Measurements from ENCODE around the gene RBFOX1.

RBFOX1 gene

DNA sequence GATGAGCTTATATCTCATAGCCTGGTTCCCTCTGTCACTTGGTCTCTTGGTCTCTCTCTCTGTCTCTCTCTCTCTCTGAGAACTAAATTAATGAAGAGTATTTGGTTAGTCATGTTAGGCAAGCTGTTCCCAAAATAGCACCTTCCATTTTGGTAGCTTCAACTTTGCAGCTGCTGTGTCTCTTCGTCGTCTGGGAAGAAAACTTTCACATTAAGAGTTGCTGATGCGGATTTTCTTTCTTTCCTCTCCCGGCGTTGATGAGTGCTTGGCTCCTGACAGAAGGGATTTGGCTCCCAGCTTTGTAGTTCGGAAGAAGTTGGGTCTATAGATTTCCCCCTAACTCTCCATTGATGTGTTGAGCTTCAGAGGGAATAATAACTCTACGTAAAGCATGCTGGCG is at the start of gene RBFOX1:
RBFOX1 (plus strand) TSS at position 235 of the 400 bp plus-strand sequence.
- no peak for DNase-seq

DNA sequence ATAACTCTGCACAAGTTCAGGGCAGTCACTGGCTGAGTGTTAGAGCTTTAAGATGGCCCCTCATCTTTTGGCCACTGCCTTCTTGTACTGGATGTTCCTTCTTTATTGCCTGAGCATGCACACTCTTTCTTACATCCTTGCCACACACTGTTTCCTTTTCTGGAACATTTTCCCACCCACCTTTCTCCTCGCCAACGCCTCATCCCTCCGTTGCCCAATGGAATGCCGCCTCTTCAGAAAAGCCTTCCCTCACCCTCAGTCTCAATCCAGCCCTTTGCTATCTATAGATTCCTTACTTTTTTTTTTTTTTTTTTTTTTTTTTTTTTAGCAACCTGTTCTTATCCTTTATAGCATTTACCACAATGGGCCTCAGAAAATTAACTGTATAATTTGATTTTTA is 47.9 kb upstream of the RBFOX1 start:
- DNase-seq = no peak

DNA sequence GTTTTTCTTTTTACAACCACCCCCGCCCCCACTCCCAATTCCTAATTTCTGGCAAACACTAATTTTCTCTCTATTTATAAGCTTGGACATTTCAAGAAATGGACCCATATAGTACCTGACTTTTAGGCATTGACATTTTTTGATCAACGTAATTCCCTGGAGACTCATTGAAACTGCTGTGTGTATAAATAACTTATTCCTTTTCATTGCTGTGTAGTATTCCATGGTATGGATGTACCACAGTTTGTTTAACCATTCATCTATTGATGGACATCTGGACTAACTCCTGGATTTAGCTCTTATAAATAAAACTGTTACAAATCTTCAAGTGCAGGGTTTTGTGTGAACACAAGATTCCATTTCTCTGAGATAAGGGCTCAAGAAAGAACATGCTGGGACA is 47.1 kb upstream of the RBFOX1 start:
- DNase-seq = no peak

DNA sequence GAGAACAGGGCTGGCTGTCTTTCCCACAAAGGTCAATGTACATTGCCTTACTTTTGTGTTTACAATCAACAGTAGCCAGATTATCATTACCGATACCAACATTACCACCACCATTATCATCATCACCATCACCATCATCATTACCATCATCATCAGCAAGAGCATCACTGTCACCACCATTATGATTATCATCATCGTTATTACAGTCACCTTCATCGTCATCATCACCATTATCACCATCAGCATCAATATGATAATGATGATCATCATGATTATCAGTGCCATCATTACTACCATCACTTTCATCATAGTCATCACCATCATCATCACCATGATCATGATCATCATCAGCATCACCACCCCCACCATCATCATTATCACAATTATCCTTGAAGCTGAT is 43.3 kb upstream of the RBFOX1 start:
- no peak for DNase-seq

DNA sequence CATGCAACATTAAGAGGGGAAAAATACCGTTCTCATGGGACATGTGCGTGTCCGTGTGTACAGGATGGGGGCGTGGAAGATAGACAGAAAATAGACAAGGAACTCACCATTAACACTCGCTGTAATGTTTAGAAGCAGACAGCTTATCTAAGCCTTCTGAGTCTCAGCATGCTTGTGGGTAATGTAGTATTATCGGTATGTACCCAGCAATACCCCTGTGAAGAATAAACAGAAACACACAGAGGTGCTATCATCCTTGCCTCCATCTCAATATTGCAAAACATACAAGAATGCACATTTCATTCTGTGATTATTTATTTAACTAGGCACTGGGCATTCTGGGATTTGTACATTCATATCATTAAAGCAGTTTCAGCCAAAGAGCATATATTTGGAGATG is 42.0 kb upstream of the RBFOX1 start:
- DNase-seq = no peak

DNA sequence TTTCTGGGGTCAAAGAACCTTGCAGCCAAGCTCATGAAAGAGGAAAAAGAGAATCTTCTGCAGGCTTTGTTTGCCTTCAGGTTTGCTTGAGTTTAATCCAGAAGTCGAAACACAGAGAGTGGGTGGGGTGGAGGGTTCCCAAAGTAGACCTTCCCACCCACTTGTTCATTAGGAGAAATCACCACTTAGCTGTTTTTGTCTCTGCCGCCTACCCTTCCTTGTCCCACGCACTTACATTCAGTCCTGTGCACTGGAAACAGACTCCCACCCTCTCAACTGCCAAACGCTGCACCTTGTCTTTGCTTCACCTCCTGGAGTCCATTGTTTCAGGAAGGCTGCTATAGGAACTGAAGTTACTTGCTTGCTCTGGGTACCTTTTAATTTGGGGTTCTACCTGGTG is 38.6 kb upstream of the RBFOX1 start:
- no peak for DNase-seq

DNA sequence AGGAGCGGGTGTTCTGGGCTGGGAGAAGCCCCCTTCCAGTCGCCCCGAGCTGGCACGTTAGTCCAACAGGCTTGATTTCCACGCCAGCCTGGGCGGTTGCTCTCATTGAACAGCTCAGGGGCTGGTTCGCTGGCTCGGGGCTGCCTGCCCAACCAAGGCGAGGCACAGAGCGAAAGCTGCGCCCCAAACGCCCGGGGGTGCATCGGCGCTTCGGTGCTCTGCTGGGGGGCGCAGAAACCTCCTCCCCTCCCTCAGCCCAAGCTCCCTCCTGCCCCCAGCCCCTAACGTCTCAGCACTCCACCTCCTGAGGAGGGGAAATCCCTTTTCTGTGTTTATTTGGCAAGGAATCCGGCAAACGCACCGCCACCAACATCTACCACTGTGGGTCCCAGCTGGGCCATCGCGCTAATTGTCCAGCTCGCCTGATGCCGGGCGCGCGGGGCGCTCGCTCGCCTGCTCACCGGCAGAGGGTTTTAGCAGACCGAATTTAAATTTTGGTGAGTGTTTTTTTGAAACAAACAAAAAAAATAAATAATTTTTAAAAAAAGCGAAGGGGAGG is 29.5 kb upstream of the RBFOX1 start:
- DNase-seq = no peak

DNA sequence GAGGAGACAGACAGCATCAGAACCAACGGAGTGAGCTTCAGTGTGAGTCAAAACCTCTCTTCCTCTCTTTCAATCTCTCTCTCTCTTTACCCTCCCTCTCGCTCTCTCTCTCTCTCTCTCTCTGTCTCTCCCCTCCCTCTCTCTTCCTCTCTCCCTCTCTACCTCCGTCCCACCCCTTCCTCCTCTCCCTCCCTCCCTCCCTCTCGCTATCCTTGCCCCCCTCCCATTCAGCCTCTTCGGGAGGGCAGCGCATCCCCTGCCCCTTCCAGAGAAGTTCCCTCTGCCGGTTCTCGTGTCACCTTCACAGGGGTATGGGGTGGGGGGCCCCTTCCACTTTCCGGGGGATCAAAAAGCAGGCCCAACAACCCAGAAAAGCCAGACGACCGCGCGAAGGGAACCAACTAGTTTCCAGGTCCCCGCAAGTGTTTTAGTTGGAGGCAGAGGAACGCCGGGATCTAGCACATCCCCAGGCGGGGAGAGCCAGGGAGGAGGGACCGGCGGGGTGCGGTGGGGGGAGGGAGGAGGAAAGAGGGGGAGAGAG is 28.9 kb upstream of the RBFOX1 start:
- DNase-seq = no peak

DNA sequence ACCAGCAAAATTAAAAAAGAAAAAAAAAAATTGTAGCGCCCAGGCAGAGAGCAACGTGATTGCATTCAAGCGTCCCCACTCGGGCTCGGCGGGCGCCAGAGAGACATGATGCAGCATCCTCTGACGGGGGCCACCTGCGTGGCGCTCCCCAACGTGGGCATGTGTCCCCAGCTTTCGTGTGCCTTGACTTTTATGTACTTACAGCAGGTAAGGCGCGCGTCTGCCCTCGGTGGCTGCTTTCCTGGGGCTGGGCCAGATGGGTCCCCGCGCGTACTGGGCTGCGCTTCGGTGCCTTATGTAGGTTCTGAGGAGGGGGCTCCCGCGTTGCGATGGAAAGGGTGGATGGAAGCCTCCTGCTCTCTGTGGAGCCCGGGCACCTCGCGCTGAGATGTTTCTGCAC is 28.4 kb upstream of the RBFOX1 start:
- DNase-seq = no peak

DNA sequence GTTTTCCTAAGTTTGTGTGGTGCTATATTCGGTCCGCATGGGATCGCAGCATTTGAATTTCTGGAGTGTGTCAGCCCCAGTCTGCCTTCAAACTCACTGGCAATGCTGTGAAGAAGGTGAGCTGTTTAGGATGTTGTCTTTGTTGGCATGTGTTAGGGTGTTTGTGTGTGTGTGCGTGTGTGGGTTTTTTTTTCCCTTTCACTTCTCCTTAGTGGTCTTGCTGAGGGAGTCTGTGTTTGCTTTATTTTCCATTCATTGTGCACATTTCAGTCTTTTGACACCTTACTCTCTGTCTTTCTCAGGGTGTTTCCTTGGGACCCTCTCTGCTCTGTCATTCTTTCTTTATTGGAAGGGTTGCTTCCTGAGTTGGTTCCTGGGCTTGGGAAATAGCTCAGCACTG is 27.7 kb upstream of the RBFOX1 start:
- no peak for DNase-seq

DNA sequence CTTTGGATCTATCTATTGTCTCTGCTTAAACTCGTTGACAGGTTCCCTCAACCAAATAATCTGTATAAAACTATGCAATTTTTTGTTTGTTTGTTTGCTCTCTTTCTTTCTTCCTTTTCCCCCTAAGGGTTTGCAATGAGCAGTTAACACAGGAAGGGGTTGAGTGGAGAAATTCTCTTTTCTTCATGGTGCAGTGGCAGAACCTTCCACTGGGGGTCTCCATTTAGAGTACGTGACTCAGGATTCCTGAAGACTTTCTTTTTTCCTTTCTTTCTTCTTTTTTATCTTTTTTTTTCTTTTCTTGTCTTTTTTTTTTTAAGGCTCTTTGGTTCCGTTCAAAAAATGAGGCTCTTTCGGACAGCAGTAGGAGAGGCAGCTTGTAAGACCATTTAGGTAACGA is 19.5 kb upstream of the RBFOX1 start:
- no peak for DNase-seq

DNA sequence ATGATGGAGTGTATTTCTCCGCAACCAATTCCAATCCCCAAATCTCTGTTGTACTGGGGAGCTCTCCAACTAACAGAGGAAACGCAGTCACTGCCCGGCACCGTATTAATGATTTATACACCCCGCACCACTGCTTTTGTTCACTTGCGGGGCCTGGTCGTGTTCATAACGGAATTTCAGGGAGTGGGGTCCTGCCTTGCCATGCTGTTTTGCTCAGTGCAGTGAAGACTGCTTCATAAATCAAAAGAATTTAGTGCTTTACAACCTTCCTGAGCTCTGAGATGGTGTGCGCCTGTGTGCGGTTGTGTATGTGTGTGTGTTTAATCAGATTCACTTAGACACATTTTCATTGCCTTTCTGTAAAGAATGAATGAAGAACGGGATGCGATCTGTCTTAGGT is 18.5 kb upstream of the RBFOX1 start:
- no peak for DNase-seq

DNA sequence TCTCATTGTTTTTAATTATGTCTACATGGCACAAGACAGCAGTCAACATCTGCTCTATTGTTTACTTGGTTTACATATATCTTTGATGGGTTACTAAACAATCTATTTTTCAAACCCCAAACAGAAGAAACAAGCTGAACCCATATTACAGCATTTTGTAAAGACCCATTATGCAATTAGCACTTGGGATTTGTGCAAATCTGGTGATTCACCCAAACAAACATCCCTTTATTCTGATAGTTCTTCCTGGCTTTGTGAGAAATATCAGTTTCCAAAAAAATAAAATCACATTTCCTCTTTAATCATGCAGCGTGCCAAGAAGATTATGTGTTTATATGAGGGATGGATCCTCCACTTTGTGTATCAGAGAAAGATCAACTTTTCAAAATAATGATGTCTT is 16.8 kb upstream of the RBFOX1 start:
- no peak for DNase-seq

DNA sequence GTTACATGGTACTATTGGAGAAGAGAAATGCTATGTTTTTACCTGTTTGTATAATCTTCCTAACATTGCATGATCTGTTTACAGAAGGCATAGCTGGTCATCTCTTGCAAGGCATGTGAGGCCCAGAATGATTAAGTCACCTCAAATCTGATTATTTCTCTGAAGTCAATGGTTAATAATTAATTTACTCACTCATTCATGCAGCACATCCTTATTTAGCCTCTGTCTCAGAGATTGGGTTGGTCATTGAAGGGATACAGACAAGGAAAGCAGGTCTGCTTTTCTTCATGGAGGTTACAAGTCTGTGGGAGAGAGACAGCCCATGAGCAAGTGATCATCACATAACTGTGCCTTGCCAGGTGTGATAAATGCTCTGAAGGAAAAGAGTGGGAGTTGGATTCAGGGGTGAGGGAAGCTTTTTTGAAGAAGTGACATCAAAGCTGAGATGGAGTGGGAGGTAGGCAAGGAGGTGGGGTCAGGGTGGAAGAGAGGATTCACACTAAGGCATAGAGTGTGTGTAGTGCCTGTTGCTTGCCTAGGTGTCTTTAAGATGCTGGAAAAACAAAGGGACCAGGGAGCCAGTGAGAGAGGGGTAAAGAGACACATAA is 16.3 kb upstream of the RBFOX1 start:
- no peak for DNase-seq

DNA sequence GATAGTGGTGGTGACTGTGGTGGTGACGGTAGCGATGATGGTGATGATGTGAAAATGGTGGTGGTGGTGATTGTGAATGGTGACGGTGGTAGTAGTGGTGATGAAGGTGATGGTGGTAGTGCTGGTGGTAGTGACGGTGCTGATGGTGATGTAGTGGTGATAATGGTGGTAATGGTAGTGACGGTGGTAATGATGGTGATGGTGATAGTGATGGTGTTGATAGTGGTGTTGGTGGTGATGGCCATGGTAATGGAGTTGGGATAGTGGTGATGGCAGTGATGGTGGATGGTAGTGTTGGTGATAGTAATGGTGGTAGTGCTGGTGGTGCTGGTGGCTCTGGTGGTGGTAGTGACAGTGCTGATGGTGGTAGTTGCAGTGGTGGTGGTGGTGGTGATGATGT is 14.7 kb upstream of the RBFOX1 start:
- no peak for DNase-seq

DNA sequence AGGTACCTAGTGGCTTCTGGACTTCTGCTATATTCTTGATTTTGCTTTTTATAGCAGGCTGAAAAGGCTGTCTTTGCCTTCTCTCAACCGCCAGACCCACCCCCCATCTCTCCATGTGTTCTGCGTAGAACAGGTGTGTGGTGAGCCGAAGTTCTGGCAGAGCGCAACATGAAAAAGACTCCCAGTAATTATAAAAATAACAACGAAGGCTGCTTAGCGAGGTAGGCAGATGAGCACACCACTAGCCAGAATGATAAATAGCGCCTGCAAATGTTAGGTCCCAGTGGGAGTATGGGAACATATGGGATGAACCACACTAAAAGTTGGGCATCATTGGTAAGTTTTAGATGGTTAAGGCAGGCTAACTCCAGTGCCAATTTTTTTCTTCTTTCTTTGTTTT is 14.0 kb upstream of the RBFOX1 start:
- no peak for DNase-seq

DNA sequence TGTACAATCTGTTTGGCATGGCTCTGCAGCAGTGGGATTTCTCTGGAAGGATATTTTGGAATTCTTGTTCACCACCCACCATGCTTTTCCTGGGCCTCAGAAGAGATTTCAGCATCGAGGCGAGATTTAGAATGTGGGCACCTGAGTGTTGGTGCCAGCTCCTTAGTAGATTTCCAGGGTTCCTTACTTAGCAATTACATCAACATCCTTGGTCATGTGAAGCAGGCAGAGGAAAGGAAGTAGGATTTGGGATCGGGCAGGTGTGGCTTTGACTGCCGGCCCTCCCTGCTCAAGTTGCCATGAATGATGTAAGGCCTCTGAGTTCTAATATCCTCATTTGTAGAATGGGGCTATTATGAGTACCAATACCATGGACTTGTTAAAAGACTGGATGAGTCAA is 13.1 kb upstream of the RBFOX1 start:
- no peak for DNase-seq

DNA sequence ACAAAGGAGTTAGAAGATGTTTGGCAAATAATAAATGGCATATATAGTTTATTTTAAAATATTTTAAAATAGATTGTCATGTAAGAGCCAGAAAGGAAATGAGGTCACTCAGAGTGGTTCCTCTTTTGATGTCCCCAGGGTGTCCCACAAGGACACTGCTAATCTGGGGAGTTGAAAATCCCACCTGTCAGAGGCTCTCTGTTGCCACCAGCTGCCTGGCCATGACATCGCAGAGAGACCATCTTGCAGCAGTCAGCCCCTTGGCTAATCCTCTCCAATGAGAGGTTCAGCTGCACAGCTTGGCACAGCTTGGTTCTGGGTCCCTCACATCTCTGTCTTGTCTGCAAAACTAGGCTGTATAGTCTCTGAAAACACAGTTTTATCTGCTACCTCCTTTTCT is 11.0 kb upstream of the RBFOX1 start:
- no peak for DNase-seq

DNA sequence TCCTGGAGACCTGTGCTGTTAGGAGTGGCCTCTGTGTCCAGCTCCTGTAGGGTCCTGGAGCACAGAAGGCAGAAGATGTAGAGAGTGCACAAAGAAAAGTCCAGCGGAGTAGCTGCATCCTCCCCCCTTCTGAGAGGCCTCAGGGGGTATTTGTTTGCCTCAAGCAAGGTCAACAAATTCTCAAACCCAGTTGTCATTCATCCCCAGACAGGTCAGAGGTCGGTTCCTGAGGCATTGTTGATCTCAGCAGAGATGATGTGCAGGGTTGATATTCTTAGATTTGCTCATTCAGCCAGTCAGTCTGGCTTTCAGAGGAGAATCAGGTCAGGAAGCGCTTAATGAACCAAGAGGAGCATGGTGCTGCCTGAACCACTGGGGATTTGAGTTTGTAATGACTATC is 8.3 kb upstream of the RBFOX1 start:
- no peak for DNase-seq

DNA sequence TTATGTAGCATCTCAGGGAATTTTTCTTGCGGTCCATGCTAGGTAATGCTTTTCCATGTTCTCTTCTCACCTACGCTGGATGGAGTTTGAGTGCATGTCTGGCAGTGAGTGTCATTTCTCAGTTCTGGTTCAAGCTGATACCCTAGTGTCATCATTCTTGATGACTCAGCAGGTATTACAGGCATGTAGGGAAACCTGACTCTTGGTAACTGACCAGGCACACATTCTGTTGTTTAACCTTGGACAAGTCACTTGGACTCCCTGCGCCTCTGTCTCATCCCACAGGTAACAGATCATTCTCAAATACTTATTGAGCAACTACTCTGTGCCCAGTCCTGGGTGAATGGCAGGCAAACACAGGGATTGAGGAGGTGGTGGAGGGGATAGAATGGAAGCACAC is 6.8 kb upstream of the RBFOX1 start:
- DNase-seq = no peak

DNA sequence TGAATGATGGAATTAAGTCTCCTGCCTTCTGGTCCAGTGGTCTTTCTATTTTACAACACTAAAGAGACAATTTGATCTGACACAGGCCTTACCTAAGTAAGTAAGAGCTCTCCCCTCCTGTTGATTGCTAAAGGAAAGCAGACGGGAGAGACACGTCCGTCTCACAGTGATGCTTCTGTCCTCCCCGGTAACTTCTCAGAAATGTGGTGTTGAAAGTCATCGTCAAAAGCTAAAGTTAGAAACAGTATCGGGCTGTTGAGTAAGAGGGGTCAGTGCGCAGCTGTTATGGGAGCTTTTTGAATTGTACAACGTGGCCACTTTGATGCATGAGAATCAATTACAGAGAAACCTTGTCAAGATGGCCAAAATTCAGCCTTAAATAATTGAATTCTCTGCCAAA is 1.9 kb upstream of the RBFOX1 start:
- DNase-seq = no peak

DNA sequence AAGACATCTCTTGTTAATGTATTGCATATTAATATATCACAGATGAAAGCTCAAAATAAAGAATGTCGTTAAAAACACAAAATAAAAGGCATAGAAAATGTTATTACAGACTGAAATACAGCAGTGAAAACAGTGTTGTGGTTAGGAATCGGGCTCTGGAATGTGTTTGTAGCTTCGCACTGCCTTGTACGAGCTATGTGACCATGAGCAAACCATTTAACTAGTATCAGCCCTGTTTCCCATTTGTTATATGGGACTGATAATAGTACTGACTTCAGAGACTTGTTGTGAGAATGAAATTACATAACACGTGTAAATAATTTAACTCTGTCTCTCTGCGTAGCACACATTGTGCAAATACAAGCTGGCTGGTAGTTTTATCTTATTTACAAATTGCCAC is 648 bp upstream of the RBFOX1 start:
- no peak for DNase-seq

DNA sequence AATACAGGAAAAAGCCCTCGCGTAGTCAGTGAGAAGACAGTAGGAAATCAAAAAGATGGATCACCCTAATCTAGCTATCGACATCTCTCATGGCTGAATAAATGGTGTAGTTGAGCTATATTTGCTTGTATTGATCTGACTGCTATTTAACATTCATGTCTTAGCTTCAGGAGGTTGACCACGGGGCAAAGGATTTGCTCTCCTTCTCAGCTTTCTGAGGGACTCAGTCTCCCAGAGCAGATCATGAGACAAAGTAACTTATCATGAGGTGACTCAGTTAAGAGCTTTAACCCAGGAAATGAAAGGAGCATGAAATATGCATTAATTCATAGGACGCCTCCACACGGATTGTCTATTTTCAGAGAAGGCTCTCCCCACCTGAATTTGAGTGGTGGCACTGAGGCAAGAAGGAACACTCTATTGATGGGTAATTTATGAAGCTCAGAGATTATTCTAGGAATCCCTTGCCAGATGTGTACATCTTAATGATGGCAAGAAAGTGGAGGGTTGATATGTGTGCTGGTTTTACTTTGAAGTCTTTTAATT is 608 bp downstream of the RBFOX1 start:
- no peak for DNase-seq

DNA sequence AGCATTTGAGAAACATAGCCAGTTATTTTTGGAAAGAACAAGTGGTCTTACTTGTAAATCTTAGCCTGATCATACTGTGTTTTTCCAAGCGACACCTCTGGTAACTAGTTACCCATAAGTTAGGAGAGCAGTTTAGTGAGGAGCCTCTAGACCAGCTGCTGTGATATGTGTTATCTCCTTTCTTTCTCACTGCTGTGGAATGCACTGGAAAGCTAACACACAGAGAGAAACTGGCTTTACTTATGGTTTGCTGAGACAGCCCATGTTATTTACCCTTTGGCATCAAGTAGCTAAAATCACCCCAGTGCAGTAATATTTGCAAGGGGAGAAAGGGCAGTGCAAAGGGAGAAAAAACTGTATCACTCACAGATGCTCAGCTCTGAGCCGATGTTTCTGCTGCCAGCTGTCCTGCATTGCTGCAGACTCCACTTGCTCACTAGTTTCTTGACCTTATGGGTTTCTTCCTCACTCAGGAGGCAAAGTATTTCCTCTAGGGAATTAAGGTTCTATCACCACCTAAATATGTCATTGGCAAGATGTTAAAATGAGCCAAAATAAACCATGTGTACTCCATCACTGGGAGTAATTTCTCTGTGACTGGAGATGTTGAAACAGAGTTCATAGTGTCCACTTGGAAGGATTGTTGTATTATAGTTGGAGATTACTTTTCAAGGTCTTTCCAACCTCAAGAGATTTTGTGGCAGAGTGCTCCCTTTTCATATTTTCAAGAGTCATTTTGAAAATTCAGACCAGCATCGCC is 2.3 kb downstream of the RBFOX1 start:
- no peak for DNase-seq
